CD4-positive, alpha-beta T cell (primary cell): ENCODE data around the gene TEDC1. TPM values are rescaled to one million over a fixed set of nuclear protein-coding genes. Genes with fewer than 3 reads are reported as not detected.
A peak's percentile ranks its signal among the peaks of the same experiment; 100 is the strongest.

Experiments used
- ATAC-seq: fragments of 200-7000 bp; cut with Tn5 transposase; one replicate; pipeline ENCODE4 v1.10.0; 2022; ENCODE audit warnings: mild to moderate bottlenecking; ENCODE audit not compliant: poor library complexity
- CTCF ChIA-PET: fragments of 350-600 bp; sonication (Branson Sonifier 250); formaldehyde crosslinking; loops from one replicate; lab custom pipeline; 2021; ENCODE audit warnings: antibody characterized with exemption, inconsistent platforms; lab: Charles Lee
- POLR2A ChIA-PET: fragments of 350-600 bp; sonication (Branson Sonifier 250); formaldehyde crosslinking; loops from one replicate; lab custom pipeline; 2021; ENCODE audit warnings: antibody characterized with exemption, inconsistent platforms; lab: Charles Lee
- DNase-seq, 14 experiments: peaks; one replicate each; pipeline ENCODE4 v3.0.0-alpha.2; 2013 to 2020; ENCODE audit warnings: mixed read lengths in 2 of 14
- H3K27ac ChIP-seq, 2 donors: one replicate each; pipeline versions ENCODE4 v1.5.1 to v1.7.0; 2013; ENCODE audit warnings: low read length in 2 of 2, low read depth in 1 of 2, mild to moderate bottlenecking in 1 of 2
- H3K27me3 ChIP-seq, 2 experiments: 1 replicate in 1 of 2; 2 replicates in 1 of 2; pipeline versions ENCODE4 v1.6.1 to v1.7.0; 2013; ENCODE audit warnings: low read length in 2 of 2, control low read depth in 1 of 2, mild to moderate bottlenecking in 1 of 2, moderate library complexity in 1 of 2; ENCODE audit not compliant: insufficient read depth in 2 of 2, control insufficient read depth in 1 of 2
- H3K36me3 ChIP-seq: one replicate; pipeline ENCODE4 v1.6.1; 2013; ENCODE audit warnings: low read length, control low read depth; ENCODE audit not compliant: insufficient read depth
- H3K4me1 ChIP-seq: one replicate; pipeline ENCODE4 v1.6.1; 2013; ENCODE audit warnings: low read length, control low read depth; ENCODE audit not compliant: insufficient read depth
- H3K4me3 ChIP-seq: one replicate; pipeline ENCODE4 v1.5.1; 2013; ENCODE audit warnings: mild to moderate bottlenecking, low read length, moderate library complexity
- H3K9me3 ChIP-seq, 2 experiments: 1 replicate in 1 of 2; 2 replicates in 1 of 2; pipeline versions ENCODE4 v1.6.1 to v1.7.0; 2013; ENCODE audit warnings: low read length in 2 of 2, mild to moderate bottlenecking in 2 of 2, control low read depth in 1 of 2, moderate library complexity in 1 of 2; ENCODE audit not compliant: control insufficient read depth in 1 of 2, insufficient read depth in 1 of 2
- H3K27ac Mint-ChIP-seq: one replicate; pipeline ENCODE4 v1.8.0; 2020; ENCODE audit warnings: mixed read lengths
- H3K27me3 Mint-ChIP-seq: one replicate; pipeline ENCODE4 v1.8.0; 2021; ENCODE audit warnings: mixed read lengths
- H3K36me3 Mint-ChIP-seq: one replicate; pipeline ENCODE4 v1.8.0; 2021; ENCODE audit warnings: low read depth, mixed read lengths
- H3K4me1 Mint-ChIP-seq: one replicate; pipeline ENCODE4 v1.8.0; 2021; ENCODE audit warnings: low read depth, mixed read lengths
- H3K4me3 Mint-ChIP-seq: one replicate; pipeline ENCODE4 v1.8.0; 2020; ENCODE audit warnings: mild to moderate bottlenecking, mixed read lengths
- H3K9me3 Mint-ChIP-seq: one replicate; pipeline ENCODE4 v1.8.0; 2020; ENCODE audit warnings: mixed read lengths
- CTCF ChIP-seq: fragments of 200-600 bp; IDR thresholded peaks from one replicate; pipeline ENCODE4 v1.8.0; 2022; ENCODE audit warnings: antibody characterized with exemption, mild to moderate bottlenecking
- intact Hi-C, 2 experiments: fragments of 100-400 bp; cut with DNase I in 1 of 2; cut with micrococcal nuclease in 1 of 2; formaldehyde crosslinking; loops; one replicate each; pipeline versions ENCODE4 v1.15.1 to v1.9.0; 2023 to 2025; cut with DNase I, micrococcal nuclease
- total RNA-seq, 174 experiments: library from RNA in 2 of 174; stranded (reverse) in 2 of 174; gene quantifications; one replicate each; pipeline ENCODE4 v1.2.3 and lab custom pipeline; 2021 to 2026

TEDC1 gene
- total RNA-seq, 2 experiments from 2014 or later = 102 to 108 TPM

DNA sequence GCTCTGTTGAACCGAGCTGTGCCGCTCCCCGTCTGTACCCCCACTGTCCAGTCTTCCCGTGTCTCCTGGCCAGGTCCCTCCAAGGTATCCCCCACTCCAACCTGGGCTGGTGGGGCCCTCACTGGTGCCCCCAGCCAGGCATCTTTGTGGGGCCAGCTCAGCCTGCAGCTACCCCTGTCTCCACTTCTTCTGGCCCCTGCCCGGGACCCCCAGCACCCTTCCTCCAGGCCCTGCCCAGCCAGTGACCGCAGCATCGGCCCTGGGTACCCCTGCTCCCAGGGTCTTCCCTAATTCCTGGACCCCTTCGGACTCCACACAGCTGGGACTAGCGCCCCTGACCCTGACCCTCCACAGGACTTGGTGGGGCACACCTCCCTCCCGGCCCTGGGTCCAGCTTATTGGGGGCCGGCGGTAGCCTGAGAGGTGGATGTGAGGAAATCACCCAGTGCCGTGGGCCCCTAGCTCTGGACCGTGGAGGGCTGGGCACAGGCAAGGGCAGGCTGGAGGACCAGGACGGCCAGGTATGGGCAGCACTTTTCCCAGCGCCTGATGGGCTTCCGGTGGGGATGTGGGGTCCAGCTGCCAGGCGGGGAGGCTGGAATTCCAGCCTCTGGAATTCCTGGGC is 8.4 kb upstream of the TEDC1 start:
- H3K27me3 Mint-ChIP-seq = no peaks in the 10 kb centered on the region
- TF ChIP-seq CTCF = no peak
- ChIA-PET CTCF (interaction anchor here (3.1 kb wide), 1 partner anchor 9 kb away, joined by 155 read pairs; the partner anchor contains the start of gene TEDC1), POLR2A (interaction anchor here (1.0 to 7.7 kb wide), 5 partner anchors 8 to 462 kb away, joined by 3 to 154 read pairs (median 3); partner anchors contain the start of genes CDCA4 and TEDC1)
- peaks cover 54% of the 10 kb centered on the region for H3K4me1 Mint-ChIP-seq
- DNase-seq (peak in 1 of 14 experiments; percentile 24), ATAC-seq (no peak)
- intact Hi-C loops = loop anchor here in 1 of 2 experiments (1.0 kb wide), 1 partner anchor 8 kb away; no protein-coding TSS in a partner anchor
- peaks cover 10% of the 10 kb centered on the region for H3K36me3 Mint-ChIP-seq
- peaks cover 0 to 10% of the 10 kb centered on the region in 2 experiments for H3K9me3 ChIP-seq
- no peaks in the 10 kb centered on the region for H3K27me3 ChIP-seq
- no peaks in the 10 kb centered on the region for H3K36me3 ChIP-seq
- H3K4me3 Mint-ChIP-seq = peak overlapping the region; percentile 89
- H3K4me3 ChIP-seq = peak overlapping the region; percentile 61
- peaks cover 89% of the 10 kb centered on the region for H3K4me1 ChIP-seq
- peak overlapping the region; percentile 100 for H3K27ac ChIP-seq
- H3K9me3 Mint-ChIP-seq = no peaks in the 10 kb centered on the region
- peak overlapping the region; percentile 97 for H3K27ac Mint-ChIP-seq

DNA sequence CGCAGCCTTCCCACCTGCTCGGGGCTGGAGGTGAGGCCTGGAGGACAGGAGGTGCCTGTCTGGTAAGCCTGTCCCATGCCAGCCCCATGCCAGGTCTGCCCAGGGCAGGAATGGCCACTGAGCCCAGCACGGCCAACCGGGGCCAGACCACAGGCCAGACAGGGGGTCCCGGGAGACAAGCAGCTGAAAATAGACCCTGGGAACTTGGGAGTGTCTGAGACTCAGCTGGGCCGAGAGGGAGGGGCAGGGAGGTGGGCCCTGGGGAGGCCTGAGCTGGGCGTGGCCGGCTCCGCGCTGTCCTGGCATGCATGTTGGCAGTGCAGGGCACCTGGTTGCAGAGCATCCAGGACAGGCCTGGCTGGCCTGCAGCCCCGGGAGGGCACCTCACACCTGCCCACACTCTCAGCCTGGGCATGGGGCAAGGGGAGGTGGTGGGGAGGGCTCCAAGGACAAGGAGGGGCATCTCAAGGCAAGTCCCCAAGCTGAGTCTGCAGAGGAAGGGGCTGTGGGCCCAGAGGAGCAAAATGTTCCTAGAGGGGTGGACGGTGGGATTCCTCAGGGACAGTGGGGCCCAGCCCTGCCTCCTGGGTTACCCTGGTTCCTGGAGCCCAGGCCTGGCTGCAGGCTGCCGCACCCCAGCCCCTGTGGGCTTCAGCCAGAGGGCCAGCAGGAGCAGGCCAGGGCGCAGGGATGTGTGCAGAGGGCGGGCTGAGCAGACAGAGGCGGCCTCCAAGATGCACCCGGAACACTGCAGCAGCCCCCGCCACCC is 7.6 kb upstream of the TEDC1 start:
- H3K9me3 ChIP-seq = peaks cover 0 to 6% of the 10 kb centered on the region in 2 experiments
- H3K4me3 ChIP-seq = no peak overlapping the region
- Mint-ChIP-seq H3K27ac (peak overlapping the region; percentile 97), H3K36me3 (peaks cover 10% of the 10 kb centered on the region), H3K9me3 (no peaks in the 10 kb centered on the region), H3K4me1 (peaks cover 57% of the 10 kb centered on the region), H3K4me3 (no peak overlapping the region), H3K27me3 (no peaks in the 10 kb centered on the region)
- peaks cover 2% of the 10 kb centered on the region for H3K36me3 ChIP-seq
- ChIA-PET CTCF (no interaction called here), POLR2A (no interaction called here)
- peak overlapping the region; percentile 100 for H3K27ac ChIP-seq
- no peak for TF ChIP-seq CTCF
- intact Hi-C loops = no loop called here
- peaks cover 90% of the 10 kb centered on the region for H3K4me1 ChIP-seq
- DNase-seq (peak in 4 of 14 experiments; percentile 9 to 45 (median 20)), ATAC-seq (no peak)
- H3K27me3 ChIP-seq = no peaks in the 10 kb centered on the region

- peak; percentile 48 to 87 (median 68) for DNase-seq
- H3K4me1 Mint-ChIP-seq = peaks cover 60% of the 10 kb centered on the region
- no peaks in the 10 kb centered on the region for H3K27me3 Mint-ChIP-seq
- CTCF ChIA-PET = no interaction called here
- peak overlapping the region; percentile 97 for H3K27ac Mint-ChIP-seq
- Histone ChIP-seq H3K27me3 (no peaks in the 10 kb centered on the region), H3K36me3 (peaks cover 10% of the 10 kb centered on the region), H3K9me3 (peaks cover 0 to 6% of the 10 kb centered on the region in 2 experiments), H3K4me1 (peaks cover 93% of the 10 kb centered on the region), H3K4me3 (no peak overlapping the region), H3K27ac (peak overlapping the region; percentile 100)
- POLR2A ChIA-PET = no interaction called here
- peak overlapping the region; percentile 85 for H3K4me3 Mint-ChIP-seq
- intact Hi-C loops = no loop called here
- TF ChIP-seq CTCF = no peak
- no peaks in the 10 kb centered on the region for H3K9me3 Mint-ChIP-seq
- peaks cover 10% of the 10 kb centered on the region for H3K36me3 Mint-ChIP-seq
- peak; percentile 15 for ATAC-seq
Measured at GRCh38 chr14:105484069-105484996, 6.7 kb upstream of the TEDC1 start.
